22Rv1 (cell line): ENCODE measurements around the gene KDM5A.
"Not testable (repeated sequence)": the region's sequence is repeated elsewhere in the genome, so short reads cannot be mapped to it uniquely, and the experiment has no call there.

Experiments
- H3K27ac ChIP-seq: fragments of 450-650 bp; 2 replicates; pipeline ENCODE4 v1.5.1; 2017
- ZFX ChIP-seq: fragments of 450-650 bp; IDR thresholded peaks from 2 replicates; pipeline ENCODE4 v1.6.1; 2017; ENCODE audit warnings: antibody characterized with exemption, borderline replicate concordance
- TF ChIP-seq, protein P1 (sequence below): fragments of 450-650 bp; IDR thresholded peaks from 2 replicates; pipeline ENCODE4 v1.5.1; 2017; ENCODE audit warnings: mild to moderate bottlenecking

Gene KDM5A

DNA sequence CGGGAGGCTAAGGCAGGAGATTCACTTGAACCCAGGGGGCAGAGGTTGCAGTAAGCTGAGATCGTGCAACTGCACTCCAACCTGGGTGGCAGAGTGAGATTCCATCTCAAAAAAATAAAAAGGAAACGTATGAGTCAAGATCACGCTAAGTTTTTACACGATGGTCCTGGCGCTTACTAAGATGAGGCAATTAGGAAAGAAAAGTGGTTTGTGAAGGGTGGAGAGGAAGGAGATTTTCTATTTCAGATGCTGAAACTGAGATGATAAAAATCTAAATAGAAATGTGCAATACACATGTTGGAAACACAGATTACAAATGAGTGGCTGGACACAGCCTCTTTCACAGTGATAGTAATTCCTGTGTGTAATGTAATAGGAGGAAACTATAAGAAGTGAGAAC, 63.2 kb downstream of the KDM5A start:
- no peak for TF ChIP-seq ZFX
- TF ChIP-seq, protein P1, sequence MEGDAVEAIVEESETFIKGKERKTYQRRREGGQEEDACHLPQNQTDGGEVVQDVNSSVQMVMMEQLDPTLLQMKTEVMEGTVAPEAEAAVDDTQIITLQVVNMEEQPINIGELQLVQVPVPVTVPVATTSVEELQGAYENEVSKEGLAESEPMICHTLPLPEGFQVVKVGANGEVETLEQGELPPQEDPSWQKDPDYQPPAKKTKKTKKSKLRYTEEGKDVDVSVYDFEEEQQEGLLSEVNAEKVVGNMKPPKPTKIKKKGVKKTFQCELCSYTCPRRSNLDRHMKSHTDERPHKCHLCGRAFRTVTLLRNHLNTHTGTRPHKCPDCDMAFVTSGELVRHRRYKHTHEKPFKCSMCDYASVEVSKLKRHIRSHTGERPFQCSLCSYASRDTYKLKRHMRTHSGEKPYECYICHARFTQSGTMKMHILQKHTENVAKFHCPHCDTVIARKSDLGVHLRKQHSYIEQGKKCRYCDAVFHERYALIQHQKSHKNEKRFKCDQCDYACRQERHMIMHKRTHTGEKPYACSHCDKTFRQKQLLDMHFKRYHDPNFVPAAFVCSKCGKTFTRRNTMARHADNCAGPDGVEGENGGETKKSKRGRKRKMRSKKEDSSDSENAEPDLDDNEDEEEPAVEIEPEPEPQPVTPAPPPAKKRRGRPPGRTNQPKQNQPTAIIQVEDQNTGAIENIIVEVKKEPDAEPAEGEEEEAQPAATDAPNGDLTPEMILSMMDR = no peak
- H3K27ac ChIP-seq = no peak overlapping the region

DNA sequence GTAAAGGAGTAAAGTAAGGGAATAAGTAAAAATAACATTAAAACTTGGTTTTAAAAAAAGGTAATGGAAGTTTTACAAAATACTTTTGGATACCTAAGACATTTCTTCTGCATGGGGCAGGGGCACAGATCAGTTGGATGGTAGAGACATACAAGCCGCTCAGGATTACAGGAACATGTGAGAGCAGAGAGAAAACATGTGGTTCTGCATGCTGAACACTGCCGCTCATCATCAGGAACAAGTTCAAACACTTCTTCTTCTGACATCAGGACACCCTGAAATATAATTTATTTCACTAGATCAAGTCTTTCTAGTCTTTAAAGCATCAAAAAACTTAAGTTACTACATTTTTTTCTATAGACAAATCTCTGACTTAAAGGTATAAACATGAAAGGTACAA, 65.6 kb downstream of the KDM5A start:
- no peak for TF ChIP-seq ZFX
- TF ChIP-seq, protein P1 = no peak
- H3K27ac ChIP-seq = no peak overlapping the region

DNA sequence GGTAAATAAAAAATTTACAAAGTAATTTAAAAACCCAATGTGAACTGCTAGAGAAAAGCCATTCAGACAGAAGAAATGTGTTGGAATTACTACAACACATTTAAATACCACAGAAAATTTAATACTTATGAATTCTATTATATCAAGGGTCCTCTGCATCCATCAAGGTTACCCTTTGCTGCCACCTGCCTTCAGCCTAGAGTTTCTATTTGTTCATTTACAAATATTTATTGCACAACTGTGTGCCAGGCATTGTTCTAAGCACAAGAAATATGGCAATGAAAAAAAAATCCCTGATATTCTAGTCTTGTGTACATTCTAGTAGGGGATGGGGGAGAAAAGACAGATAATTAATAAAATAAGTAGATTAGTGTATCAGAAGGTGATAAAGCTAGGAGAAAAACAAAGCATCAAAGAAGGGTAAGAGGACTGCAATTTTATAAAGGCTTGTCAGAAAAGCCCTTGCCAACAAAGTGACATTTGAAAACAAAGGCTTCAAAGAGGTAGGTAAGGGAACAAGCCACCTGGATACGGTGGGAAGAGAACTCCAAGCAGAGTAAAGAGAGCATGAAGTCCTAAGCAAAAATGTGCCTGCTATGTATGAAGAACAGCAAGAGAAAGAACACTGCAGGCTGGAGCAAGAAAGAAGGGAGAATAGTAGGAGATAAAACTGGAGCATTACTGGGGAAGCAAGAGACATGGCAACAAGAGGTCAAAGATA, 67.4 kb downstream of the KDM5A start:
- H3K27ac ChIP-seq = no peak overlapping the region

DNA sequence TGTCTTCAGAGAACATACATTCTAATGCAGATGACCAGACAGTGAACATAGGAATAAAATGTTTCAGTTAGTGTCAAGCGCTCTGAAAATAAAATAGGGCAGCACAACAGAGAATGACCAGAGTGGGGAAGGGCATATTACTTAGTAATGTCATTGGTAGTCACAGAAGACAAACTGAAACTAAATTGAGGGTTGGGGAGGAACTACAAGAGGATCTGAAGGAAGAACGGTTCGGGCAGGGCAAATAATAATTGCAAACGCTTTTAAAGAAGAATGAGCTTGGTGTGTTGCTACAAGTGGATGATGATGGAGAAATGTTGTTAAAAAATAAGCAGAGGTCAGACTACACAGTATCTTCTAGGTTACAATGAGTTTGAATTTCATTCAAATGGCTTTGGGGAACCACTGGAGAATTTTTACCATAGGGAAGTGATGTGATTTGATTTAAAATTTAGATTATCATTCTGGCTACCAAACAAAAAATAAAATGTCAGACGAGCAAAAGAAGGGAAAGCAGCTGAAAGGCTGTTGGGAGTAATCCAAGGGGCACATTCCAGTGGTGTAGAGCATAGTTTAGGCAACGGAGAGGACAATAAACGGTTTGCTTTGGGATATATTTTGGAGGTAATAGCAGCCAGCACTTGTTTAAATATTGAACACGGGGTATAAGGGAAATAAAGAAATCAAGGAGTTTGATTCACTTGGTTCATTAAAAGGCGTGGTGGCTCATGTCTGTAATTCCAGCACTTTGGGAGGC, 70.2 kb downstream of the KDM5A start:
- no peak for TF ChIP-seq ZFX
- TF ChIP-seq, protein P1 = no peak
- no peak overlapping the region for H3K27ac ChIP-seq

More for the DNA sequence above, 67.4 kb downstream of the KDM5A start:
- no peak for TF ChIP-seq ZFX
- TF ChIP-seq, protein P1 = peak; percentile 77

DNA sequence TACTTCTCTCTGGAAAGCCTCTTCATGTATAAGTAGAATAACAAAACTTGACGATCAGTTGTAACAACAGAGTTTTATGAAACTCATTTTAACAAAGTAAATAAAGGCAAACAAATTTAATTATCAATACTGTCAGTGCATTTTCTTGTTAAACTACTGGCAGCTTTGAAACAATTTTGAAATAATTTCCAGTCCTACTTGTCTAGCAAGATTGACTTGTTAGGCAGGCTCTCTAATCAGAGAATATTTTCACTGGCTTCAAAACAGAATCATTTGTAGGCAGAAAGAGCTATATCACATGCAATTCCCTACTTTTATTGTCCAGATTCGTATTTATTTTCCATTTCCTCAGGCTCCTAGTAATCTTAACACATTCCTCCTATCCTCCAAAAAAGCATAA, 80.6 kb downstream of the KDM5A start:
- TF ChIP-seq, protein P1 = no peak
- TF ChIP-seq ZFX = no peak
- no peak overlapping the region for H3K27ac ChIP-seq

DNA sequence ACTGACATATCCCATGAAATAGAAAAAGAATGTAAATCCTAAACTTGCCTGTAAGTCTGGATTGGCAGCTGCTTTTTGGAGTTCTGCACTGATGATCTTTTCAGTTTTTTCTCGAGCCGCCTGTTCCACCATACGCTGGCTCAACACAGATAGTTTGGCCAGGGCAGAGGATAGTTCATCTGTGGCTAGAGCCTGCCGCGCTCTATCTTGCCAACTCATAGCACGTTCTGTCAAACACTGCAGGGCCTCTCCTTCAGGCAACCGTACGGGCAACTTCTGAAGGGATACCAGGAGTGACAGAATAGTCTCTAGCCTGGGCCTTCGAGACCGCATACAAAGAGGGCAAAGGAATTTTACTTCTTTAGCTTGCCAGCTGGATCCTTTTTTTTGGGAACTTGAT, 81.7 kb downstream of the KDM5A start:
- TF ChIP-seq ZFX = no peak
- TF ChIP-seq, protein P1 = no peak
- H3K27ac ChIP-seq = no peak overlapping the region

DNA sequence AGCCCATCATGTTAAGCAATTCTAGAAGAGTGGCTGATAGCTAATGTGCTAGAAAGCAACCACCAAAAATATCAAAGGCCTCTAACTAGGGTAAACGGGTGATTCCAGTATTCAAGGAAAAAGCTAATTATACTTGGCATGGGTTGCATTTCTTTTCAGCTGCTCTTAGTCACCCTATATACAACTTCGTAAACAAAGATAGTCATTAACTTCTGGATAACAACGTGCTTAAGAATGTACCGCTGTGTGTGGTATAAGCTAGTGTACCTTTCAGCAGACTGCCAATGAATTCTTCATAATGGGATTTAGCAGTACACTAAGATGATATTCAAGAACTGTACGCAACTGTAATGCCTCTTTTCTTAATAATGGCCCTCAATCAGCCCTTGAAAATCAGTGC, 84.3 kb downstream of the KDM5A start:
- TF ChIP-seq, protein P1 = no peak
- no peak for TF ChIP-seq ZFX
- H3K27ac ChIP-seq = no peak overlapping the region

DNA sequence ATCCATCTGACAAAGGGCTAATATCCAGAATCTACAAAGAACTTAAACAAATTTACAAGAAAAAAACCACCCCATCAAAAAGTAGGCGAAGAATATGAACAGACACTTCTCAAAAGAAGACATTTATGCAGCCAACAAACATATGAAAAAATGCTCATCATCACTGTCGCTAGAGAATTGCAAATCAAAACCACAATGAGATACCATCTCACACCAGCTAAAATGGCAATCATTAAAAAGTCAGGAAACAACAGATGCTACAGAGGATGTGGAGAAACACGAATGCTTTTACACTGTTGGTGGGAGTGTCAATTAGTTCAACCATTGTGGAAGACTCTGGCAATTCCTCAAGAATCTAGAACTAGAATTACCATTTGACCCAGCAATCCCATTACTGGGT, 86.4 kb downstream of the KDM5A start:
- not testable (repeated sequence) for H3K27ac ChIP-seq

DNA sequence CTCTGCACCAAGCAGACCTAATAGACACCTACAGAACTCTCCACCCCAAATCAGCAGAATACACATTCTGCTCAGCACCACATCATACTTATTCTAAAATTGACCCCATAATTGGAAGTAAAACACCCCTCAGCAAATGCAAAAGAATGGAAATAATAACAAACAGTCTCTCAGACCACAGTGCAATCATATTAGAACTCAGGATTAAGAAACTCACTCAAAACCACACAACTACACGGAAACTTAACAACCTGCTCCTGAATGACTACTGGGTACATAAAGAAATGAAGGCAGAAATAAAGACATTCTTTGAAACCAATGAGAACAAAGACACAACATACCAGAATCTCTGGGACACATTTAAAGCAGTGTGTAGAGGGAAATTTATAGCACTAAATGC, 89.0 kb downstream of the KDM5A start:
- H3K27ac ChIP-seq = not testable (repeated sequence)

DNA sequence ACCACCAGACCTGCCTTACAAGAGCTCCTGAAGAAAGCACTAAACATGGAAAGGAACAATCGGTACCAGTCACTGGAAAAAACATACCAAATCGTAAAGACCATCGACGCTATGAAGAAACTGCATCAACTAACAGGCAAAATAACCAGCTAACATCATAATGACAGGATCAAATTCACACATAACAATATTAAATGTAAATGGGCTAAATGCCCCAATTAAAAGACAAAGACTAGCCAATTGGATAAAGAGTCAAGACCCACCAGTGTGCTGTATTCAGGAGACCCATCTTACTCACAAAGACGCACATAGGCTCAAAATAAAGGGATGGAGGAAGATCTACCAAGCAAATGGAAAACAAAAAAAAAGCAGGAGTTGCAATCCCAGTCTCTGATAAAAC, 89.6 kb downstream of the KDM5A start:
- H3K27ac ChIP-seq = not testable (repeated sequence)

DNA sequence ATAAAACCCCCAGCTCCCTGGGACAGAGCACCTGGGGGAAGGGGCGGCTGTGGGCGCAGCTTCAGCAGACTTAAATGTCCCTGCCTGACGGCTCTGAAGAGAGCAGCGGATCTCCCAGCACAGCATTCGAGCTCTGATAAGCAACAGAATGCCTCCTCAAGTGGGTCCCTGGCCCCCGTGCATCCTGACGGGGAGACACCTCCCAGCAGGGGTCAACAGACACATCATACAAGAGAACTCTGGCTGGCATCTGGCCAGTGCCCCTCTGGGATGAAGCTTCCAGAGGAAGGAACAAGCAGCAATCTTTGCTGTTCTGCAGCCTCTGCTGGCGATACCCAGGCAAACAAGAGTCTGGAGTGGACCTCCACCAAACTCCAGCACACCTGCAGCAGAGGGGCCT, 91.1 kb downstream of the KDM5A start:
- not testable (repeated sequence) for H3K27ac ChIP-seq
